Right lung (tissue), 5 donors: ENCODE measurements around the gene NR3C2. TPM values are rescaled to one million over a fixed set of nuclear protein-coding genes. Genes with fewer than 3 reads are reported as not detected.

Source experiments
- DNase-seq, 2 donors: peaks; one replicate each; pipeline ENCODE4 v3.0.0-alpha.2; 2013
- polyA plus RNA-seq, 5 donors: library from polyadenylated mRNA; unstranded; fragments of 120-200 nt; gene quantifications; one replicate each; pipeline versions ENCODE4 v1.2.1 to v1.2.3, GENCODE V29; 2013; ENCODE audit warnings: inconsistent platforms in 1 of 5, low replicate concordance in 1 of 5; ENCODE audit not compliant: insufficient read length in 5 of 5, insufficient read depth in 1 of 5

The NR3C2 gene
- polyA plus RNA-seq, 5 donors: 10.7 to 21.4 (median 18.0) TPM

DNA sequence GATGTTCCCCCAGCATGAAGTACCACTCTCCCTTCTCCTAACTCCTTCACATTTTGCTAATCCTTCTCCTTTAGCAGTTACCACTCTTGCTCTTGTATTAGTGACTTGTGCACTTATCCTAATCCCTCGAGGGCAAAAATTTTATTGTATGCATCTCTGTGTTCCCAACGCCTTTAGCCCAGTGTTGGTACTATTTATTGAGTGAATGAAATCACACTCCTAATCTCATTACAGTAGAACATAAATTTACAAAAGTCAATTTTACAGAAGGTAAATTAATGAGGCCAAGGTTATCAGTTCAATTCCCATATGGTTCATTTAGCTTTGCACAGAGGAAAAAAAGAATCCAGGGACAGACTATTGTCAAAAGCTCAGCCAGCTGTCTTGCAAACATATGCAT is 178.4 kb downstream of the NR3C2 start:
- no peak for DNase-seq

DNA sequence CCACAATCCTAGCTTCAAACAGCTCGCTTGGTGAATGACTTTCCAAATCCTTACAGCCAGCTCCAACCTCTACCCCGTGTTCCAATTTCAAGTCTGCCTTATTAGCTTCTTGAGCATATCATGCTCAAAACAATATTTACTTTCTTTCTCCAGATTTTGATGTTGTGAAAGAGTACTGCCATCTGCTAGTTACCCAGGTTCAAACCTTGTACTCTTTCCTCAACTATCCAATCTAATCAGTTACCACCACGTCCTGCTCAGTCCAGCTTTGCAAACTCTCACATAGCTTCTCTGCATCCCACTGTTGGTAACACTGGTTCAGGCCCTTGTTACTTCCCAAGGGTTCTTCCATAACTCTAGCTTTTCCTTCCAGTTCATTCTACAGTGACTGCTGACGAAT is 179.1 kb downstream of the NR3C2 start:
- no peak for DNase-seq

DNA sequence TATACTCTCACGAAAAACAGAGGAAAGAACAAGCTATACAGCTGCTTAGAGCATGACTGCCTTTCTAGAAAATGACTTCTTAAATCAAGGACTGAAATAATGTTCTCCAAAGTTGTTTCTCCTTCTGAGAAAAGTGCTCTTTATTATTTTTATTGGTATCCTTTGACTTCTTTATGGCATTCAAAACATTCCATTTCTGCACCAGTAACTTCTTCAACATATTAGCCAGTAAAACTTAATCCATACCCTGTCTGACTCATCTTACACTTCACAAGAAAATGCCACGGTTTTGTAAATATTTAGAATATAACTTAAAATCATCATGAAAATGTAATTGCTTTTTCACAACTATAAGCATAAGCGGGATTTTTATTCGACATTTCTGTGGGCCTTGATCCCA is 180.4 kb downstream of the NR3C2 start:
- DNase-seq: no peak

DNA sequence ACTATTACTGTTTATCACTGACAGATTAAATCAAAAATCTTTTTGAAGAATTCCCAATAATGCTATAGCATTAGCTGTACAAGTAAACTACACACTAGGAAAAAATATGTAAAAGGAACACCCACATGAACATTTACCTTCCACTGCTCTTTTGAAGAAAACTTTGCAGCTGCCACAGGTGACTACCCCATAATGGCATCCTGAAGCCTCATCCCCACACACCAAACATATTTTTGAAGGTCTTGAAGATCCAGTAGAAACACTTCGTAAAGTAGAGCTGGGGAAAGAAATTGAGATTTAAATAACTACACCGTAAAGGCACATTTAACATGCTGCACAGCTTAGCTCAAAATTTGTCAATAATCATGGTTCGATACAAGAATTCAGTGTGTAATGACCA is 182.4 kb downstream of the NR3C2 start:
- no peak for DNase-seq

DNA sequence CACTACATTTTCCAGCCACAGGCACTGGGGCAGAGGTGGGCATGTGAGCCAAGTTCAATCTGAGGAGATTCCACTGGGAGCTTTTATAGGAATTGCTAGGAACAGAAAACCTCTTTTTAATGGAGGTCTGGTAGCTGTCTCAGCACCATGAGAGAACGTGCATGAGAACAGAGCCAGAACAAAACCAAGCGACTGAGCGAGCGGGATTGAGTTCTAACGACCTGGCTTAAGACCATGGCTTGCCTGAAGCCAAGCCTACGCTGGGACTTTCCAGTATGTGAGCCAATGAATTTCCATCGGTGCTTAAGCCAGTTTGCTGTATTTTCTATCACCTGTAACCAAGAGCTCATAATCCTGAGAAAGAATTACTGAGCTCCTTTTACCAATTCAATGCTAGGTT is 183.7 kb downstream of the NR3C2 start:
- DNase-seq: no peak

DNA sequence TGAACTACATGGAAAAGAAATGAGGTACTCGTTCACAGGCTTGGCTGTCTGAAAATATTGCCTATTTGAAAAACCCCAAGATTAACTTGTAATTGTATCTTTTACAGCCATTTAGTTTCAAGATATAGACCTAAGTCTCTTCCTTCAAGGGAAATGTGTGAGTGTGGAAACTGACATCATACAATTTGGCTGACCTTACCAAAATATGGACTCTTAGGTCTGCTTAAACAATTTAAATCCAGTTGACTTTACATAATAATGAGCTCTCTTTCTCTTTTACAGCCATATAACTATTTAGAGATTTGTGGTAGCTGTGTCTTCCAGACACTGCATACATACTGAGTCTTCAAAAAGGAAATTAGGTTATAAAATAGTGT is 186.9 kb downstream of the NR3C2 start:
- DNase-seq: no peak

DNA sequence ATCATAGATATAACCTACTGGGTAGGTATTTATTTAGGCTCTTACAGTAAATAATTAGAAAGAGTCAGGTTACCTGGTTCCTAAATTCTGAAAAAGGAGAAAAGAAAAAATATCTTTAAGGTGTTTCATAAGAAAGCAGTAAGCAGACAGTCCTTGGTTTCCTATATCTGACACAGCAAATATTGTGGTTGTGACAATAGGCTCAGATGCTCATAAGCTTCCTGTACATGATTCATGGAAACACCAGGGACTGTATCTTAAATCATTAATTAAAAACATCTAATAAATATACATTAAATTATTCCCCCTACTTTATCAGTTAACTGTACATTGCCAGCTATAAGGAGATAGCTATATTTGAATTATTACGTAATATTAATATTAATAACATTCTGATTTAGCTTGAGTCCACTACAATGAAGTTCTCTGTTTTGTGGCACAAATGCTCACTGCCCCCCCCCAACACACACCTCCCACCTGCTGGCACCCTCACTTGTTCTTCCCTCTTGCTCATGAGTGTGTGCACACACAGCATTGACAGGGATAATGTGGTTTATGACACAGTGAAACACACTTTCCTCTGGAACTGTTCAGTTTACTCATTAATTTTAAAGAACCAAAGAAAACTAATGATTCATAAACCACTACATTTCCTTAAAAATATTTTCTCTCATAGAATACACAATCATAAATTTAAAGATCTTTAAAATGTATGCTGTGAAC is 187.4 kb downstream of the NR3C2 start:
- DNase-seq: no peak

DNA sequence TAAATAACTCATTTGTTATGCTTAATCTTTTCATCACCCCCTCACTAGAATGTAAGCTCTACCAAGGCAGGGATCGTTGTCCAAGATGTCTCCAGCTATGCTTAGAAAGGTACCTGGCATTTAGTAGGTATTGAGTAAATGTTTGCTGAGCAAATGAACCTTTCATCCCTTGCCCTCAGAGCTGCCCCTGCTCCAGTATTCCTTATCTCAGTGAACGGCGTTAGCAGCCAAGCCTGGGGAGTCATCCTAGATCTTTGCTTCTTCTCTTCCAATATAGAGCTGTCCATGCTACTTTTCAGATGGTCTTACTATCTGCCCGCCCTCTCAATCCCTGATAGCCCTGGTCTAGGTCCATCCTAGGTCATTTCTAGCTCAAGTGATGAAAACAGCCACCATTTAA is 188.4 kb downstream of the NR3C2 start:
- DNase-seq: no peak

DNA sequence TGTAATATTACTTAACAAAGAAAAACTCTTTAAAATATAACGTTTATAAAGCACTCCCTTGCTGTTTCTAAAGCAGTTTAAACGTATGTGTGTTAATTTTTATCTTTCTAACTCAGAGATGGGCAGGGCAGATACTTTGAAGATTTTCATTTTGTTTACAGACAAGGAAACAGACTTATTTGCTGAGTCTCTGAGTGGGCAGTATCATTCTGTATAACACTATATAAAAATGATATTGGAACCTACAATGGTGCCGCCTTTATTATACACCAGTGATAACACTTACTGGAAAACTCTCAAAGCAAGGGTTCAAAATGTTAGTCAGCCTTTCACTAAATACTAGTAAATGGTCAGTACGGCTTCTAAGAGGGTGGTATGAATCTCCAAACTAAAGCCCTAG is 193.4 kb downstream of the NR3C2 start:
- no peak for DNase-seq

DNA sequence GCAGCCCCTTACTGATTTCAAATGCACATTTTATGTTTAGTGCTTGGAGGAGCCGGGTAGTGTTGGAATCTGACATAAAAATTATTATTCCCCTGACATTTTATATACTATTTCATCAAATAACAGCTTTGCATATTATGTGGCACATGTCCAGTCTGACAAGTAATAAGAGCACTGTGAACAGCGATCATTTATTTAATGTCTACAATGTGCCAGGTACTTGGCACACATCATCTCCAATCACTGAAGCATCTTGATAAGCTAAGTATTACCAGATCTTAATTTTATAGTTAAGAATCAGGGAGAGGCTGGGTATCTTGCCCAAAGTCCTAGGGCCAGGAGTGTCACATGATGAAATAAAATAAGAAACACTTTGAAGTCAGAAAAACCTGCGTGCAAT is 197.2 kb downstream of the NR3C2 start:
- DNase-seq: no peak

DNA sequence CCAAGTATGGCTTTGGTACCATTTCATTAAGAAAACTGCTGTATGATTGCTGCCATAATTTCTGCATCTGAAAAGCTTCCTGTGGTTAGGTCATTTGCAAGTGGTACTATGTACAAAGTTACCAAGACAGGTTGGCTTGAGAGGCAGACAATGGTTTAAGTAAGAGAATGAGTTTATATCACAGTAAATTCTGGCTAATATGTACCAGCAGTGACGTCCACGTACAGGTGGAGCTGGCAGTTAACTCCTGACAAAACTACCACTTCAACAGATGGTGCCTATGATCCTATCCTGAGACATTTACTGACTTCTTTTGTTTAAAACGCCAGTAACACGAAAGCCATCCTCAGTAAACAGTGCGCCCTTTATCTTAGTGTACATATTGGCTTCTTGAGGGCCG is 198.4 kb downstream of the NR3C2 start:
- DNase-seq: no peak

DNA sequence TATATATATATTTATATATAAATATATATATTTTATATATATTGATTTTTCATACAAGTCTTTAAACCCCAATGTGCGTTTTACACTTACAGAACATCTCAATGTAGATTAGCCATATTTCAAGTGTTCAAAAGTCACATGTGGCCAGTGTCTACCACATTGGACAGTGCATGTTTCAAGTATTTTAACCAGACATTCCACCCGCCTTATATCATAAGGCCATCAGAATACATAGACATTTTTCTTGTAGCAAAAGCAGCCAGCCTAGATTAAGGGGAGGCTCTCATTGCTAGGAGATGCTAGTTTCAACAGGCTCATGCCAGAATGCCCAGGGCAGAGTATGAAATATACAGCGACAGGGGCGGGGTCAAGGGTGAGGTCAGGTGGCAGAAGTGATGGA is 202.0 kb downstream of the NR3C2 start:
- no peak for DNase-seq

DNA sequence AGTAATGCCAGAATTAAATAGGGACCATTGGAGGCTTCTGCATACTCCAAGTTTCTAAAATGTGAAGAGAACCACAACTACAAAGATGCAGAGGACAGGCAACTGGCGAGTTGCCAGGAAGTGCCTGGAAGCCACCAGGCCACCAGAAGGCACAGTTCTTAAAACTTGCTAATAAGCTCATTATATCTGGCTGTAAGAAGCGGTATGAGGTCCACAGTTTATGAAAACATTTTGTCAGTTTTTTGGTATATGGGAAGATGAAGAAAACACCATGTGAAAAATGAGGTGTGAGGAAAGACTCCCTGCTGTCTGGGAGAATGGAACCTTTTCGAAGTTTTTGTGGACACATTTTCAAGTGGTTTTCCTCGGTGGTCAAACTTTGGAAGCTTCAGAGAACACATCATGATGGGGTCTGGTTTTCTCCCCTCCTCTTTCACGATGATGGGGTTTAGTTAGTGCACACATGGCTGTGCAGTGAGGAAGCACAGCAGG is 202.7 kb downstream of the NR3C2 start:
- peak; percentile 18 to 23 for DNase-seq

DNA sequence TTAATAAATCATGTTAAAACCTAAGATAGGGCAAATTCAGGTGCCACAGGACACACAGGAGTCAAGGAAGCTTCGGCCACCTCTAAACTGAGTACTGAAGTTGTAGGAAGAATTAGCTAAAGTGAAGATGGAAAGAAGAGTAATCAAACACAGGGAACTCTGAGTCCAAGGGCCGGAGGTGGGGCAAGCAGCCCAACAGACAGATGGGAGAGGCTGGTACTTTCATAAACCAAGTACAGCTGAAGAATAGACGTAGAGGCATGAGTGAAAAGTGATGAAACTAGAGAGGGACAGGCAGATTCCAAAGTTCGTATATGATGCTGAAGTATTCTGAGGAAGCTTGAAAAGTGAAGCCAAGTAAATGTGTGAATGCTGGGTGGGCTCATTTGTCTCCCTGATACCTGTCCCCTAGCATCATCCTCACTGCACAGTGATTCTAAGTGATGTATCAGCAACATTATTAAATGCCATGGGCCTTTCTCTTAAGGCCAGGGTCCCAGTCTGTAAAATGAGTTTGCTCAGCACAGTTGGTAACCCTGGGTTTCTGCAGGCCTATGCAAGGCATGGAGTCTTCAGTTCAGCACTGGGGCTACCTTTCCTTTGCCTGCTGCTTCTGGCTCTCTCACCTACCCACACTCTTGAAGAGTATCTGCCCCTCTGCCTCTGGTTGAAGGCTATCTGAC is 203.3 kb downstream of the NR3C2 start:
- no peak for DNase-seq

DNA sequence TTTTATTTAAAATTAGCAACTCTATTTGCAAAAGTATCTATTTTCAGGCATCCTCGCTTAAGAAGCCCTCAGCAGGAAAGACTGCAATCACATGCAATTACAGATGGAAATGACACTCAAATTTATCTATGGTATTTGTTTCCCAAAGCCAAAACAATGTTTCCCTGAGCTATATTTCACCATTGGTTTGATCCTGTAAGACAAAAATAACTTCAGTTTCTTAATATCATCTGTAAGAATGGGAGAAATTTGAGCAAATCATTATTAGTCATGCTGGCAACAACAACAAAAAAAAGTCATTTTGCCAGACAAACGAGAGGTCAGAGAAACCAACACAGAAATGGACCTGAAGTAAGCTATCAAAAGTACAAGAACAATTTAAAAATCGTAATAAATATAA is 204.1 kb downstream of the NR3C2 start:
- DNase-seq: no peak

DNA sequence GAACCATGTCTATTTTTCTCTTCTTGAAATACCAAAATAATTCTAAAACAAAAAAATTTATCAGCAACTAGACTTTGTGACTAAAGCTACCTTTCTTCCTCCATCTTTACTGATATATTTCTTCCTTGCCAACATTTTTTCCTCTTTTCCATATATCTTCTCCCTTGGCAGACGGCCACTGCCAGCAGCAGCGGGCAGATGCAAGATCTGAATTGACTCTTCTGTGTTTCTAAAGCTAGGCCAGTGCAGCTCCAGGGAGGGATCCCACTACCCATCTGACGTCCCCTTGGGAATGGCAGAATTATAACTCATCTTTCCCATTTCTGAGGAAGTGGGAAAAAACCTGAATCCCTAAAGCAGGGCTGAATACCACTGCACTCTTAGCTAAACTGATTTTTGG is 206.4 kb downstream of the NR3C2 start:
- DNase-seq: no peak

DNA sequence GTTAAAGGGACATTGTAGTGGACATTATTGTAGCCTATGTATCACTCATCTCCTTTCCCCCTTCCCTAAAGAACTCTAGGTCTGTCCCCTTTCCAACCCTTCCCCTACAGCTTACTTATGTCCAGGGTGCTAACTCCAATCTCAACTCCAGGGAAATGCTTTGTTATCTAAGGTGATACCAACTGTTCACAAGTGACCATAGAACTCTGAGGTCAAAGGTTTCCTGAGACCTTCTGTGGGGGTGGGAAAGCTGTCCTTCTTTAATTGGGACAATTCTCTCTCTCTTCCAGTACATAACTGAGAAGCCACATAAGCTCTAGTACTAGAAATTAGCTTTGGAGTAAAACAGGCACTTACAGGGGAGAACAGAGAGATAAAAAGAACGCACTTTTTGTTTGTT is 212.4 kb downstream of the NR3C2 start:
- no peak for DNase-seq

DNA sequence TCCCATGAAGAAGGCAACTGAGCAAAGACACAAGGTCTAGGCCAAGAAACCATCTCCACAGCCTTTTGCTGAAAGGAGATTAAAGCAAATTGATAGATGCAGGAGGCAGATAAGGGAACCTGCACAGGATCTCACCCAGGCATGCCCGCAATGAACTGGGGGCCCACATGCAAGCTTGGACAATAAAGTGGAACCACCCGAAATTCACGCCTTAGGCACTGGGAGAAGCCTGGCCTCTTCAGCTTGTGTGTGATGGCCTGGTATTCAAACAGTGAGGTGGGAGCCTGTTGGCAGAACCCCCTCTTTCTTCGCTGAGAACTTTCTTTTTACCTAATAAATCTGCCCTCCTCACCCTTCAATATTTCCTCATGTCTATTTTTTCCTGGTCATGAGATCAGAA is 213.2 kb downstream of the NR3C2 start:
- no peak for DNase-seq

DNA sequence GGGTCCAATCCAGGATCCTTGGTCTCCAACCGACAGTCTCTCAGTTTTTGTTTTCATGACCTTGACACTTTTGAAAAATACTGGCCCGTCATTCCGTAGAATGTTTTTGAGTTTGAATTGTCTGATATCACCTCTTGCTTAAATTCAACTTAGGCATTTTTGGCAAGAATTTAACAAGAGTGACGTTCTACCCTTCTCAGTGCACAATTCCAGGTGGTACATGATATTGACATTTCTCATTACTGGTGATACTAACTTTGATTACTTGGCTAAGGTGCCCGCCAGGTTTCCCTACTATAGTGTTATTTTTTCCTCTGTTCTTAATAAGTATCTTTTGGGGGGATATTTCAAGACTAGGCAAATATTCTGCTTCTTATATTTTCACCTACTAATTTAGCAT is 215.1 kb downstream of the NR3C2 start:
- no peak for DNase-seq

DNA sequence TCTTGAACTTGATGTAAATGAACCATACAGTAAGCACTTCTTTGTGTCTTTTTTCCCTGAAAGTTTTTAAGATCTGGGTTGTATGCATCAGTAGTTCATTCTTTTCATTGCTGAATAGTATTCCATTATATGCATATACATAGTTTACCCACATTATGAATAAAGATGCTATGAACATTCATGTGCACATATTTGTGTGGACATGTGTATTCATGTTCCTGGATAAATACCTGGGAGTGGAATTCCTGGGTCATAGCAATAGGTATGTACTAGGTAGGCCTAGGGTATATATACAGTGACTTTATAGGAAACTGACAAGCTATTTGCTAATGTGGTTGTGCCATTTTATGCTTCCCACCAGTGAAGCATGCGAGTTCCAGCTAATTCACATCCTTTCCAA is 215.9 kb downstream of the NR3C2 start:
- no peak for DNase-seq

DNA sequence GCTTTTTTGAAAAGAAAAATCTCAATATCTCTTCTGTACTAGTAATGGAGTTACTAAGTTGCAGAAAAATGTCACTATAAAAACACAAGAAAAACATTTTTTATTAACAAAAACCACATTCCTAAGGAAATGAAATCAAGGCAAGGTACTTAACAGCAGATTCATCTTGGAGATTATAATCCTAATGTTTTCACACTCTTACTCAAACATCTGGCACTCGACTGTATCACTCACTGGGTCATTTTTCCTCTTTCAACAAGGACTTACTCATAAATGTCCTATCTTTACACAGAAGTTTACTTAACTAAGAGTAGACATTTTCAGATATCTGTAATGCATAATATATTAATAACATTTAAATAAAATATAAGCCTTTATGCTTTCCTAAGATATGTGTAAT is 216.6 kb downstream of the NR3C2 start:
- no peak for DNase-seq

DNA sequence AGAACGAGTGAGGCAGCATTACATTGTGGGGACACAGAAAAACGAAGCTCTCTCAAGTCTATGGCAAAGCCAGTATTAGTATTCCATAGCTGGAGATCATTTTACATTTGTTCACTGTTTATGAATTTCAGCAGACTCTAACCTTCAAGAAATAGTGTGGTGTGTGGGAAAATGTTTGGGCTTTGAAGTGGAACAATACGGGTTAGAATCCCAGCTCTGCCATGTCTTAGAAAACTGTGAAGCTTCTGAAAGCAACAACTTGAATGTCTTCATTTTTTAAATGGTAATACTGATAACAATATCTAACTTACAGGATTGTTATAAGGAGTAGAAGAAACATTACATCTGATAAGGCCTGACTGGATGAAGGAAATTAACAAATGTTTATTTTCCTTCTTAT is 217.7 kb downstream of the NR3C2 start:
- DNase-seq: no peak

DNA sequence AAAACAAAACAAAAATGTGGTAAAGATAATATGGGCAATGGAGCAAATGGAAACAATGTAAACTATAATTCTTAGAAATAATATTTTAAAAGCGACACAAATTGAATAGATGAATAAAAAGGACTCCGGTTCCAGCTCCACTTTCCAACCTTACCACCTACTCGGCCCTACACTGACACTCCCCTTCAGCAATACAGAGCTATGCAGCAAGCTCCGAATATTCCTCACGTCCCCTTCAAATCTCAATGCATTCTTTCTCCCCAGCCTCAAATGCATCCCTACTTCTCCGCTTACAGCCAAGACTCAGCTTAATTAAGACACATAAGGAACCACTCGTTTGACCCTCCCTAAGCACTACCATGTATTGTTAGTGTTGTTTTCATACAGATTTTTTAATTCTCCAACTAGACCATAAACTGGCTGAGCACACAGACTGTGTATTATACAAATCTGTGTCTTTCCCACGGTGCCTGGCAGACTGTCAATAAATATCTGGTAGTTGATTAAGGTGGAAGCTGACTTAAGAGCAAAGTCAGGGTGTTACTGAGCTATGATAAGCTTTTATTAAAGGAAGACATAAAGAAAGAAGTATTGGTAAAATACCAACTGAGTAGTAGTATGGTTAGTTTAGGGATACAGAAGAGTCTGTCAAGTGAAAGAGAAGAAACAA is 219.1 kb downstream of the NR3C2 start:
- DNase-seq: no peak
